HG03135 (cell line): ENCODE measurements around the gene POLH.
"Not testable (repeated sequence)": the region's sequence is repeated elsewhere in the genome, so short reads cannot be mapped to it uniquely, and the experiment has no call there.

ENCODE experiments used
- ATAC-seq: cut with Tn5 transposase; IDR thresholded peaks from one replicate; pipeline ENCODE4 v1.9.1; 2021; ENCODE audit warnings: mild to moderate bottlenecking, moderate library complexity; ENCODE audit not compliant: unreplicated experiment

The POLH gene

DNA sequence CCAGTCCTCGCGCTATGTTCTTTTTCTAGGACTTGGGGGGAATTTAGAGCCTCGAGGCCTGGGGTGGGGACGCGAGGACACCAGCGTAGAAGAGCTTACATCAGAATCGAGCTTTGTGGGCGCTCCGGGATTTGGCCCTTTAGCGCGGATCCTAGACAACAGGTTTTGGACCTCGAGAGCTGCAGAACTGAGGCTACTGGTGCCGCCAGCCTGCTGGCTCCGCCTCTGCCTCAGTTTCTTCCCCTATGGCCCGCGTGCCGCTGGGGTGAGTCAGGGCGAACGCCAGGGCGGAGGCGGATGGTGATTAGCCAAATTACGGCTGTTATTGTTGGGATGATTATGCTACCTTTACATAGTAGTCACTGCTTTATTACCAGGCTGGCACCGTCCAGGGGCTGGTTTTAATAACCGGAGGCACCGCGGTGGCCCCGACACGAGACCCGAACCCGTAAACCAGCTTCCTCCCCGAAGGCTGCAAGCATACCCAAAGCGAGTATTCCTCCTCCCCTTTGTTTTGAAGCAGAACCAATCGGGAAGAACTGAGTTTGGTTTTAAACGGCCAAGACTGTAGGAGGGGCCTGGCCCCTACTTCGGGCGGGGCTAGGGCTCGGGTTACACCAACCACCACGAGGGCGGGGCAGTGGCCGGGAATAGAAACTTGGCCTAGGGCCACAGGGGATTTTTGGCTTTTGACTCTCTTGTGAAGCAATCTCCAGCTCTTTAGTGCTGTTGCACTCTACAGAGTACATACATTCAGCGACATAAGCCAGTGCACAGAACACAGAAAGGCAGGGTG is 53.7 kb downstream of the POLH start:
- ATAC-seq, result peak; percentile 67

DNA sequence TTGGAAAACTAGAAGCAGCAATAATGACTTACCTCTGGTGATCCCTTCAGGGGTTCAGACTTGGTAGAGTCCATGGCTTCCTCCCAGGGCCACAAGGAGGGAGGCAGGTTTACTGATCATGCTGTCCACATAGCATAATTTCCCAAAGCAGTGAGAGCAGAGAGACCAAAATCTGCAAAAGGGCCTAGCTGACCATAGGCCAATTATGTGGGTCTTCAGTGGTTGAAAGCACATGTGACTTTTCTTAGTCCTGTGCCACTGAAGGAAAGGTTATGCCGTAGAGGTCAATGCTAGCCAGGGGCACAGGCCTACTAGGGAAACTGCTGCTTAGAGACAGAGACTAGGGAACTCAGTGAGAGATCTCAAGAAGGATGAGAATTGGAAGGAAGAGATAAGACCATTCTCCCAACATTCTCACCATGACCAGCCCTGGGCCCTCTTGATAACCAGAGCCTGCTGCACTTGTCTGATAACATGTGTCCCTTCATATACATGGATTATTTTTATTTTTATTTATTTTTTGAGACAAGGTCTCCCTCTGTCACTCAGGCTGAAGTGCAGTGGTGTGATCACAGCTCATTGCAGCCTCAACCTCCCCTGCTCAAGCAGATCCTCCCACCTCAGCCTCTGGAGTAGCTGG is 55.1 kb downstream of the POLH start:
- ATAC-seq, result no peak

DNA sequence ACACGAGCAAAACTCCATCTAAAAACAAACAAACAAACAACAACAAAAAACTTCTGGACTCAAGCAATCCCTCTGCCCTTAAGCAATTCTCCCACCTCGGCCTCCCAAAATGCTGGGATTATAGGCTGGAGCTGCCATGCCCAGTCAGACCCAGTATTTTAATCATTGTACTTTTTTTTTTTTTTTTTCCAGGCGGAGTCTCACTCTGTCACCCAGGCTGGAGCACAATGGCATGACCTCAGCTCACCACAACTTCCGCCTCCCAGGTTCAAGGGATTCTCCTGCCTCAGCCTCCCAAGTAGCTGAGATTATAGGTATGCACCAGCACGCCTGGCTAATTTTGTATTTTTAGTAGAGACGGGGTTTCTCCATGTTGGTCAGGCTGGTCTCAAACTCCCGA is 57.0 kb downstream of the POLH start:
- ATAC-seq, result not testable (repeated sequence)

DNA sequence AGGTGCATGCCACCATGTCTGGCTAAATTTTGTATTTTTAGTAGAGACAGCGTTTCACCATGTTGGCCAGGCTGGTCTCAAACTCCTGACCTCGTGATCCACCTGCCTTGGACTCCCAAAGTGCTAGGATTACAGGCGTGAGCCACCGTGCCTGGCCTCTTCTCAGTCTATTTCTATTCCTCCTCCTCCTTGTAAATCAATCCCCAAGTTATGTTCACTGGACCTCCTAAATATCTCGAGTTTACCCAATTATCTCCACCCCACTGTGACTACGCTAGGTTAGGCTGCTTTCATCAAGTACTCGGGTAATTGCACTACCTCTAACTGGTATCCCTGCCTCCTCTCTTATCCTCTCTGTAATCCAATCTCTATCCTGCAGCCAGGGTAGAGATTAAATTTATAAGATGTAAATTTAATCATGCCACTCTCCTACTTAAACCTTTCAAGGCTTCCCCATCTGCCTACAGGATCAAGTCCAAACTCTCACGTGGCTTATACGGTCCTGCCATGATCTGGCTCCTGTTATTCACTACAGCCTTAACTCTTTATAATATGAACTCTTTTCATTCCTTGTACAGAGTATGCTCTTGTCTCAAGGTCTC is 58.8 kb downstream of the POLH start:
- ATAC-seq, result no peak

DNA sequence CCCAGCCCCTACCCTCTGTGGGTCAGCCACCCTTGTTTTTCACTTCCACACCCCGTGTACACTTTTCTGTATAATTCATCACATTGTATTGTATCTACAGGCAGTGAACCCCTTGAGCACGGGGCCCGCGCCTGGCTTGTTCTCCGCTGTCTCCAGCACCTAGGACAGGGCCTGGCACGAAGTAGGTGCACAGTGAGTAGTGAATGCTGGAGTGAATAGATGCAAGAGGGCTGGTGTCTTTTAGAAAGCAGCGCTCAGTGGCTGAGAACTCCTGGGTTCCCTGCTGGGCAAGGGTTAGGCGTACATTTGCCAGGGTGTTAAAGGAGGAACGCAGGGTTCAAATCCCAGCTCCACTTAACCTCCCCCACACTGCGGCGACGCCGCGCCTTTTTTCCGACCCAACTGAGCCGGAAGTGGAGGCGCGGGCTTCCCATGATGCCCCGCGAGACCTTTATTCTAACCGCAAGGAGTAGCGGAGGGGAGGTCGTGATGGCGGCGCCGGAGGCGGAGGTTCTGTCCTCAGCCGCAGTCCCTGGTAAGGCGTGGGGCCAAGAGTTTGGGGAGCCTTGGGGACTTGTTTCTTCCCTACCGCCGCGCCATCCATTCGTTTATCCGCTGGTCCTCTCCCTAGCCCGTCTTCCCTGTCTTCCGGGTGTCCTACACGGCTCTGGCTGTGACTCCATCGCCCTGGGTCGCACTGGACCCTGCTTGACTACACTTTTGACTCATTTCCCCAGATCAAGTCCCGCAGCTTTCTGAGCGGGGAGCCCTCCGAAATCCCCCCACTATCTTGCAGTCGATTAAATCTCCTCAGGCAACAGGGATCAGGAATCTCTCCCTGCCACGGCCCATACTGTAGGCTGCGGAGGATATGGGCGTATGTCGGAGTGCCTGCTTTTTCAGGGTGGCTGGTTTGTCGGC is 59.7 kb downstream of the POLH start, which contains the start of gene MAD2L1BP:
Gene MAD2L1BP, plus strand, starts transcription at position 454 of the 921 bp plus-strand sequence. Its CDS starts 36 bp downstream, at position 490.
- ATAC-seq, result peak; percentile 65

DNA sequence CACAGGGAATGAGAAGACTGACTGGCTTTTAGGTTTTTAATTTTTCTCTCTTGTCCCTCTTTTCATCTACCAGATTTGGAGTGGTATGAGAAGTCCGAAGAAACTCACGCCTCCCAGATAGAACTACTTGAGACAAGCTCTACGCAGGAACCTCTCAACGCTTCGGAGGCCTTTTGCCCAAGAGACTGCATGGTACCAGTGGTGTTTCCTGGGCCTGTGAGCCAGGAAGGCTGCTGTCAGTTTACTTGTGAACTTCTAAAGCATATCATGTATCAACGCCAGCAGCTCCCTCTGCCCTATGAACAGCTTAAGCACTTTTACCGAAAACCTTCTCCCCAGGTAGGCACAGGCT is 60.3 kb downstream of the POLH start:
- ATAC-seq, result peak; percentile 11

DNA sequence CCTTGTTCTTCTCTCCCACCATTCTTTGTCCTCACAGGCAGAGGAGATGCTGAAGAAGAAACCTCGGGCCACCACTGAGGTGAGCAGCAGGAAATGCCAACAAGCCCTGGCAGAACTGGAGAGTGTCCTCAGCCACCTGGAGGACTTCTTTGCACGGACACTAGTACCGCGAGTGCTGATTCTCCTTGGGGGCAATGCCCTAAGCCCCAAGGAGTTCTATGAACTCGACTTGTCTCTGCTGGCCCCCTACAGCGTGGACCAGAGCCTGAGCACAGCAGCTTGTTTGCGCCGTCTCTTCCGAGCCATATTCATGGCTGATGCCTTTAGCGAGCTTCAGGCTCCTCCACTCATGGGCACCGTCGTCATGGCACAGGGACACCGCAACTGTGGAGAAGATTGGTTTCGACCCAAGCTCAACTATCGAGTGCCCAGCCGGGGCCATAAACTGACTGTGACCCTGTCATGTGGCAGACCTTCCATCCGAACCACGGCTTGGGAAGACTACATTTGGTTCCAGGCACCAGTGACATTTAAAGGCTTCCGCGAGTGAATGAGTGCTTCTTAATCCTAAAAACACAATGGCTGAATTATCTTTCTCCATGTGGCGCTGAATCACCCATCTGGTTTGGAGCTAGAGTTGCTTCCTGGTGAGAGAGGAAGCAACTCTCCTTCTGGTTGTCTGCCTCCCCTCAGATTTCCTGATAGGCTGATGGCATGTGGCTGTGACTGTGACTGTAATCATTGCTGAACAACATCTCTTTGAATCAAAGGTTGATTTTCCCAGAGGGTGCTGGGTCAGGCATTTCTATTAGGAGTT is 64.2 kb downstream of the POLH start:
- no peak for ATAC-seq

DNA sequence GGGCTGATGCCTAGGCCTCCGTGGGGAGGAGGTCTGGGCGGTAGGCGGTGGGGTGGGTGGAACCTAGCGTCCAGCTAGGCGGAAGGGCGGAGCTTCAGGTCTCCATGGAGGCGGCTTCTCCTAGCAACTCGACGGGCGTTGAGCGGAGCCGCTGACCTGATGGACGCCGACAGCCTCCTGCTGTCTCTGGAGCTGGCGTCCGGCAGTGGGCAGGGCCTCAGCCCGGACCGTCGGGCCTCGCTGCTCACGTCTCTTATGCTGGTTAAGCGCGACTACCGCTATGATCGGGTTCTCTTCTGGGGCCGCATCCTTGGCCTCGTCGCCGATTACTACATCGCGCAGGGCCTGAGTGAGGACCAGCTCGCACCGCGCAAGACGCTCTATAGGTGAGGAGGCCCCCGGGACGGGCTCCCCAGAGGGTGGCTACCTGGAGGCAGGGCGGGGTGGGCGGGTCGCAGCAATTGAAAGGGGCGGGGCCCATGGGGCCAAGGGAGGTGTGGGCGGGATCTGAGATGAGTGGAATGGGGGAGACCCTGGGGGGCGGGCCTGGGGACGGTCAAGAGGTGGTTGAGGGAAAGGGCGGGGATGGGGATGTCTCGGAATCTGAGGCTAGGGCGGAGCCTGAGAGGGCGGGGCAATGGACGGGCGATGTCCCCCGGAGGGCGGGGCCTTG is 69.1 kb downstream of the POLH start, which contains the start of gene RSPH9:
Gene RSPH9, plus strand, starts transcription at position 97 of the 673 bp plus-strand sequence. Its CDS starts 63 bp downstream, at position 160.
- ATAC-seq, result no peak

DNA sequence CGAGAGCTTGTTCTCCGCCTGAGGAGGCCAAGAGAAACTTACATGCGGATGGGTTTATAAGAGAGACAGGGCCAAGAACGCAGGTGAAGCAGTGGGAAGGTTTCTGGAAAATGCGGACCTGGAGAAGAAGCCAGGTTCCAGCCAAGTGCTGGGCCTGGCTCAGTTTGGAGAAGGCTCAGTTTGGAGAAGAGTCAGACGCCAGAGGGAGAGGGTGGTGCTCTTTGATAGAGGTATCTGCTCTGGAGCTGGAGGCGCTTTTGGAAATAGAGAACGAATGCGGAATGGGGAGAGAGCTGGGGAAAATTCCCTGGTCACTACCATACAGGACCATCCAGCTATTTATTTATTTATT is 69.6 kb downstream of the POLH start:
- ATAC-seq, result no peak

DNA sequence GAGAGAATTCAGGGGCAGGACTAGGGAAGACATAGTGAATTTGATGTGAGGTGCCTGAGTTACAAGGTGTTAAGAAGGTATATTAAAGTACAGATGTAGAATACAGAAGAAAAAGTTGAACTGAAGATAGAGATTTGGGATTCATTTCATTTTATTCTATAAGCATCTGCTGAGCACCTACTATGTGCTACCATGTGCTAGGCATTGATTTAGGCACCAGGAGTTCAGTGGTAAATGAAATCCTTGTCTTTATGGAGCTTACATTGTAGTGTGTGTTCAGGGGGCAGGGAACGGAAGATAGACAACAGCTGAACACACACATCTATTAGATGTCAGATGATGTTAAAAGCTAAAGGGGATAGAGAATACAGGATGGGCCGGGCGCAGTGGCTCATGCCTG is 71.6 kb downstream of the POLH start:
- no peak for ATAC-seq

DNA sequence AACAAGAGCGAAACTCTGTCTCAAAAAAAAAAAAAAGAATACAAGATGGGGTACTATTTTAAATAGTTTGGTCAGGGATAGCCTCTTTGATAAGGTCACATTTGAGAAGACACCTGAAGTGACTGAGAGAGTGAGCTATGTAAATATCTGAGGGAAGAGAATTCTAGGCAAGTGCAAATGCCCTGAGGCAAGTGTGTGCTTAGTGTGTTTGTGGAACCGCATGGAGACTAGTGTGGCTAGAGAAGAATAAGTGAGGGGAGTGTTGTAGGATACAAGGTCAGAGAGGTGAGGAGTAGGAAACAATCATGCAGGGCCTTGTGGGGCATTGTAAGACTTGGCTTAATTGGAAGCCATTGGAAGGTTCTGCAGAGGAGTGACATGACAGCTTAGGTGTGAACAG is 72.3 kb downstream of the POLH start:
- ATAC-seq, result no peak

DNA sequence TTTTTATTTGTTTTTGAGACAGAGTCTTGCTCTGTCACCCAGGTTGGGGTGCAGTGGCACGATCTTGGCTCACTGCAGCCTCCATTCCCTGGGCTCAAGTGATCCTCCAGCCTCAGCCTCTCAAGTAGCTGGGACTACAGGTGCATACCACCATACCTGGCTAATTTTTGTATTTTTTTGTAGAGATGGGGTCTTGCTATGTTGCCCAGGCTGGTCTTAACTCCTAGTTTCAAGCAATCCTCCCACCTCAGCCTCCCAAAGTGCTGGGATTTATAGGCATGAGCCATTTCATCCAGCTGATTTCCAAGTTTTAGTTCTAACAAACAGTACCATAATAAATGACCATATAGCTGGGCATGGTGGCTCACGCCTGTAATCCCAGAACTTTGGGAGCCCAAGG is 76.8 kb downstream of the POLH start:
- ATAC-seq, result not testable (repeated sequence)

DNA sequence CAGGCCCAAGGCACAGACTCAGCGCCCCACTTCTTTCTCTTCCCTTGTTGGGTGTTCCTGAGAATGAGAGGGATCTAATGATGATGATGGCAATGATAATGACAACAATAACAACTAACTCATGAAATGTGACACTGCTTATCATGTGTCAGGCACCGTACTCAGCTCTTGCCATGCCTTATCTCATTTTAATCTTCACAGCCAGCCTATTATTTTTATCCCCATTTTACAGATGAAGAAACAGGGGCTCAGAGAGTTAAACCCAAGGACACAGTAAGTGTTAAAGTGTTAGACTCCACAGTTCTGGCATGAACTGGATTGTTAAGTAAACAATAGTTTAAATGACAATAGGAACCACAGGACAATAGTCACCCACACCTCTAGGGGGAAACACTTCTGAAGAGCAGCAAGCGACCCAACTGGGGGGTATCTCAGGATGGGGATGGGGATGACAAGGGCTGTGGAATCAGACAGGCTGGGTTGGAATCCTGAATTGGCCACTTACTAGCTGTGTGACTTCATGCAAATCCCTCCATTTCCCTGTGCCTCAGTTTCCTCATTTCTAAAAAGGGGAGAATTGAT is 81.3 kb downstream of the POLH start:
- no peak for ATAC-seq

DNA sequence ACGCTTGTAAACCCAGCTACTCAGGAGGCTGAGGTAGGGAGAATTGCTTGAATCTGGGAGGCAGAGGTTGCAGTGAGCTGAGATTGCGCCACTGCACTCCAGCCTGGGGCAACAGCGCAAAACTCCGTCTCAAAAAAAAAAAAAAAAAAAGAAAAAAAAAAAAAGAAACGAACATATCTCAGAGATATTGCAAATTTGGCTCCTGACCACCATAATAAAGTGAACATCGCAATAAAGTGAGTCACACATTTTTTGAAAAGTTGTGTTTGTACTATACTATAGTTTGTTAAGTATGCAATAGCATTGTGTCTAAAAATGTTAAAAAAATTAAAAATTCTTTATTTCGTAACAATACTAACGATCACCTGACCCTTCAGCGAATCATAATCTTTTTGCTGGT is 82.2 kb downstream of the POLH start:
- no peak for ATAC-seq

DNA sequence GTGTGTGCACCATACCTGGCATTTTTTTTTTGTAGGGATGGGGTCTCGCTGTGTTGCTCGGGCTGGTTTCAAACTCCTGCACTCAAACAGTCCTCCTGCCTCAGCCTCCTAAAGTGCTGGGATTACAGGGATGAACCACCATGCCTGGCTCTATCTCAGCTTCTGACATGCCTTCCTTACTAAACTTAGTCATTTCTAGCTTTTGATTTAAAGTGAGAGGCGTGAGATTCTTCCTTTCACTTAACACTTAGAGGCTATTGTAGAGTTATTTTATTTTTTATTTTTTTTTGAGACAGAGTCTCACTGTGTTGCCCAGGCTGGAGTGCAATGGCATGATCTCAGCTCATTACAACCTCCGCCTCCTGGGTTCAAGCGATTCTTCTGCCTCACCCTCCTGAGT is 87.0 kb downstream of the POLH start:
- not testable (repeated sequence) for ATAC-seq
